GM19193 (cell line): Measurements from ENCODE around the gene COMMD10.

ENCODE experiments used
- POLR2A ChIP-seq: IDR thresholded peaks from 4 replicates; pipeline ENCODE4 v1.6.1; 2011; ENCODE audit not compliant: insufficient read depth, insufficient read length; ENCODE audit errors: extremely low read depth

Gene COMMD10

DNA sequence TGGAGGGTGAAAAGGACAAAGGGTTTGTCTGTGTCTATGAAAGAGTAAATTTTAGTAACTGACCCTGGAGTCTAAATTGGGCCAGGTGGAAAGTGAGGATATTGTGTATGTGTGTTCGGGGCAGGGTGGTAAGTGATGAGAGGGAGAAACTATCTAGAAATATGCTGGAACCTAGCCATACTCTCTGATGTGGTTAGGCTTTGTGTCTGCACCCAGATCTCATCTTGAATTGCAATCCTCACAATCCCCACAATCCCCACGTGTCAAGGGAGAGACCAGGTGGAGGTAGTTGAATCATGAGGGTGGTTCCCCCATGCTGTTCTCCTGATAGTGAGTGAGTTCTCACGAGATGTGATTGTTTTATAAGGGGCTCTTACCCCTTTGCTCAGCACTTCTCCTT lies 60.6 kb downstream of the COMMD10 start:
- no peak for TF ChIP-seq POLR2A

GRCh38 chr5:116152169-116152568 lies 67.3 kb downstream of the COMMD10 start:
- no peak for TF ChIP-seq POLR2A

DNA sequence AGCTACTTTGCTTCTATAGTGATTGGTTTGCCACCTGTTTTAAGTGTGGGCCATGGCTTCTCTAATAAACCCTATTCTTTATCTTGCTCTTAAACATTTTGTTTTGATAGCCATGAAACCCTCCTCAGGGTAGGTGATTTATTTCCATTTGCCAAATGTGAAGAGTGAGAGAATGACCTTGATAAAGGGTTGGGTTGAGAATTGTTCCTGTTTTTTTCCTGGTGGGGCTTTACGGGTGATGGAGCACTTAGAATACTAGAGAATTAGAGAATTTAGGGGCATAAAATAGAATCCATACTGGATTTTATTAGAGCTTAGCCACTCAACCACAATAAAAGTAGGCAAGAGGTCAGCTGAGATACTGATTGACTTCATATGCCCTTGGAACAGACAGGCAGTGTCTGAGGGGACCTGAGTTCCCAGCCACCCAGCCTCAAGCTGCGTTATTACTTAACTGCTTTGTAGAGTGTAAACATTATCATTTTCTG lies 68.9 kb downstream of the COMMD10 start:
- no peak for TF ChIP-seq POLR2A

- no peak for TF ChIP-seq POLR2A
These were observed 69.4 kb downstream of the COMMD10 start for GRCh38 chr5:116154252-116154651.

- TF ChIP-seq POLR2A: no peak
These were observed 70.1 kb downstream of the COMMD10 start for GRCh38 chr5:116154931-116155330.

- TF ChIP-seq POLR2A: no peak
These were observed 73.1 kb downstream of the COMMD10 start for GRCh38 chr5:116157902-116158301.

GRCh38 chr5:116159006-116159405 lies 74.2 kb downstream of the COMMD10 start:
- TF ChIP-seq POLR2A: no peak

DNA sequence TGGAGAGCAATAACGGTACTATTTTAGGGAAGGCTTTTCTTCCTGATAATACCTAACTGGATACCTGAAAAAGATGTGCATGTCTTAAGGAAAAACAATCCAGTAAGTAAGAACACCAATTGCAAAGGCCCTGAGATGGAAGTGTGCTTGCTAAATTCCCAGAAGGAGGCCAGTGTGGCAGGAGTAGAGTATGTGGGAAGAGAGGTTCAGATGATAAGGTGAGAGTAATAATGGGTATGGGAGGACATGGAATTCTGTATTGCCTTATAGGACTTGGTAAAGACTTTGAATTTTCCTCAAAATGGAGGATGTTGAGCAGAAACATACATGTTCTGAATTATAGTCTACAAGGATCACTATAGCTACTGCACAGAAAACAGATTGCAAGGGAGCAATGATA lies 89.3 kb downstream of the COMMD10 start:
- TF ChIP-seq POLR2A: no peak

- TF ChIP-seq POLR2A: no peak
These were observed 91.3 kb downstream of the COMMD10 start for GRCh38 chr5:116176121-116176520.

GRCh38 chr5:116178925-116179324 lies 94.1 kb downstream of the COMMD10 start:
- no peak for TF ChIP-seq POLR2A

DNA sequence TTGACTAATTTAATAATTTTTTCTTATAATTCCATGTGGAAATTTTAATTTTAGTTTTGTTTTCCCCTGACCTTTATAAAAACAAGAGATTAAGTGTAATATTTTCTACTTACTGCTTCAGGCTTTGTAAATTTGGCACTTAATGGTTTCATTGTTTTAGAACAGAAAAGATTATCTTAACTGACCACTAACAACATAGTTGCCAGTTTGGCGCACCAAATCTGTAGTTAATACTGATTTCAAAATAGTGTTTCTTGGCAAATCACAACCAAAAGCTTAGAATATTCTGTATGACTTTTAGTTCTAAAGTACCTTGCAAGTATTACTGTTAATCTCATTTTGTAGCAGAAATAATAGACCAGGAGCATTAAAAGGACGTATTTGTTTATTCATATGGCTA lies 124.3 kb downstream of the COMMD10 start:
- TF ChIP-seq POLR2A: no peak

GRCh38 chr5:116212225-116212624 lies 127.4 kb downstream of the COMMD10 start:
- no peak for TF ChIP-seq POLR2A

DNA sequence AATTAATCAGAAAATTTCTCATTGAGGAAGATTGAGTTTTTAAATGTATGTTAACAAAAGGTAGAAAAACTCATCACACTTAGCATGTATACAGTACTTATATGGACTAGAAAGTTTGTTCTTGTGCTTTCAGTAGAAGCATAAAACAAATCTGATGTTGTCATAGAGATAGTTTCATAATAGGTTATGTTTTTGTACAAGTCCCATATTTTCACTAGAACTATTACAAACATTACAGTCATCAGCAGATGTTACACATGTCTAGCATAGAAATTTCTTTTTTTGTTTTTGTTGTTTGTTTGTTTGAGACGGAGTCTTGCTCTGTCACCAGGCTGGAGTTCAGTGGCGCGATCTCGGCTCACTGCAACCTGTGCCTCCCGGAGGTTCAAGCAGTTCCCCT lies 131.4 kb downstream of the COMMD10 start:
- no peak for TF ChIP-seq POLR2A

DNA sequence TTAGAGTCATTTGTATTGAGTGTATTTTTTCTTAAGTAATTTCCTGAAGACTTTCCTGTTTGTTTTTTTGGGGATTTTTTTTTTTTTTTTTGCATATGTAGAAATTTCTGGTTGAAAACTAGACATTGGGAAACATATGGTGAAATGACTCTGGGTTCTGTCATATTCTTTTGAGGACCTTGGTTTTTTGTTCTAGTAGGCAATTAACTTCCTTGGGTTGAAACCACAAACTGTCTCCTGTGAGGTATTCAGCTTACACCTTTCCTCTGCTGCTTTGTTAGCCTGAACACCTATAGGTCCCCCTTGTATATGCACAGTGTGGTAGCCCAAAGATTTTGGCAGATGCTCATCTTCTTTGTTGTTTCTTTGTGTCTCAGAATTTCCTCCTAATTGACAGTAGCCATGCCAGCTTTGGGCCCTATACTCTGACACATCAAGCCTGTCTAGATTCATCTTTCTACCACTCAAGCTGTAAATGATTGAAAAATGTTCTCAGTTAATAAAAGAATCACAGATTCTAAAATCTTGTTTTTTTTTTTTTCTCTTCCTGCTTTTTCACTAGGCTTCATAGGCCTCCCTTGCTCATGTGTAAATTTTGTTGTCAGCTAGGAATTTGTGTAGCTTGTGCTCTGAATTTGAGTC lies 140.6 kb downstream of the COMMD10 start:
- TF ChIP-seq POLR2A: no peak

DNA sequence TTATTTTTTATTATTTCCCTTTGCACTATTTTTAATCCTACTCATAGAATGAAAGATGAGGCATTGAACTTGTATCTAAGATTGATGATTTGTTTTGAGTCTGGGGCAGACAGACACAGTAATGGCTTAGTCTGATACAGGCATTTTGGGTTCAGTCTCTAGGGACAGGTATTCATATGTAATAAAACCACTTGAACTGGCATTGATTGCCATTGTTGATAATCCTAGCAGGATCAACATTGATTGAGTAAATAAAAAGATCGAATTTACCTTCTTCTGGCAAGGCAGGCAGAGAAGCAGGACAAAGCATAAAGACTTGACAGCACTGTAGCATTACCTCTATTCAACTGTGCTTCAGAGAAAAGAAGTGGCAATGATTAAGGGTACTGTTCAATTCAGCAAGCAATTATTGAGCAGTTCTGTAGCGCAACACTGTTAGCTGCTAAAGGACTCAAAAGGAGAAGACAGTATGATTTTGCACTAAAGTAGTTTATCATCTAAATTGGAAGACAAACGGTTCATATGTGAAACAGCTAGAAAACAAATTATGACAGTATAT lies 144.4 kb downstream of the COMMD10 start:
- TF ChIP-seq POLR2A: no peak

DNA sequence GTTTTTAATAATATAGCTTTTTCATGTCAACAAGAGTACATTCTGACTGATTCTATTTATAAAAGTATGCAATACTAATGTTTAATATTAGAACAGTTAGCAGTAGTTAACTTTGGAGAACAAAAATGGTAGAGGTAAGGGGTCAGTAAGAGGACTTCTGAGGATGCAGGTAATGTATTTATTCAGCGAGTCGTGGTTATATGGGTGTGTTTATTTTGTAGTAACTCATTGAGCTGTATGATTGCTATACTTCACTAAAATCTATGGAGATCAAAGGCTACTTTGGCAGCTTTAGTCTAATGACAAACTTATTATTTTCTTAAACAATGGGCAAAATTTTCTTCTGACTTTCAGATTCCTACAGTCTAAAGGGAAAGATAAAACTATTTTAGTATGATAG lies 146.5 kb downstream of the COMMD10 start:
- TF ChIP-seq POLR2A: no peak
